ENCODE data around the gene CSMD2.

Gene CSMD2

GRCh38 chr1:33624991-33625870 is 539.8 kb downstream of the CSMD2 start:
- no peak overlapping the region for H3K9ac ChIP-seq (ENCODE audit: low read depth, low read length)
- no peaks in the 10 kb centered on the region for H3K9me3 ChIP-seq (ENCODE audit: control insufficient read depth, insufficient read depth, low read length)
- H3K36me3 ChIP-seq (ENCODE audit: control insufficient read depth, insufficient read depth, low read length), result peaks cover 3% of the 10 kb centered on the region
- no peak overlapping the region for H3K4me3 ChIP-seq (ENCODE audit: low read depth, low read length)
- H3K4me1 ChIP-seq (ENCODE audit: control insufficient read depth, insufficient read depth, low read length), result no peaks in the 10 kb centered on the region
- no peaks in the 10 kb centered on the region for H3K27me3 ChIP-seq (ENCODE audit: control insufficient read depth, insufficient read depth, low read length)

GRCh38 chr1:33624261-33624990 is 540.6 kb downstream of the CSMD2 start:
- H3K27me3 ChIP-seq (ENCODE audit: control insufficient read depth, insufficient read depth, low read length), result no peaks in the 10 kb centered on the region
- H3K9me3 ChIP-seq (ENCODE audit: control insufficient read depth, insufficient read depth, low read length), result no peaks in the 10 kb centered on the region
- H3K4me3 ChIP-seq (ENCODE audit: low read depth, low read length), result no peak overlapping the region

GRCh38 chr1:33623811-33624210 is 541.2 kb downstream of the CSMD2 start:
- Histone ChIP-seq H3K27me3 (ENCODE audit: control insufficient read depth, insufficient read depth, low read length) (no peaks in the 10 kb centered on the region), H3K36me3 (ENCODE audit: control insufficient read depth, insufficient read depth, low read length) (peaks cover 3% of the 10 kb centered on the region), H3K4me3 (ENCODE audit: low read depth, low read length) (no peak overlapping the region), H3K4me1 (ENCODE audit: control insufficient read depth, insufficient read depth, low read length) (no peaks in the 10 kb centered on the region), H3K9ac (ENCODE audit: low read depth, low read length) (no peak overlapping the region), H3K9me3 (ENCODE audit: control insufficient read depth, insufficient read depth, low read length) (no peaks in the 10 kb centered on the region)

More at GRCh38 chr1:33624261-33624990, 540.6 kb downstream of the CSMD2 start:
- Histone ChIP-seq H3K36me3 (ENCODE audit: control insufficient read depth, insufficient read depth, low read length) (peaks cover 3% of the 10 kb centered on the region), H3K4me1 (ENCODE audit: control insufficient read depth, insufficient read depth, low read length) (no peaks in the 10 kb centered on the region), H3K9ac (ENCODE audit: low read depth, low read length) (no peak overlapping the region)

- no peak overlapping the region for H3K9ac ChIP-seq (ENCODE audit: low read depth, low read length)
- no peak overlapping the region for H3K4me3 ChIP-seq (ENCODE audit: low read depth, low read length)
These were observed 542.3 kb downstream of the CSMD2 start for GRCh38 chr1:33622757-33623156.

GRCh38 chr1:33618636-33619035 is 546.4 kb downstream of the CSMD2 start:
- Histone ChIP-seq H3K27me3 (ENCODE audit: control insufficient read depth, insufficient read depth, low read length) (no peaks in the 10 kb centered on the region), H3K9me3 (ENCODE audit: control insufficient read depth, insufficient read depth, low read length) (no peaks in the 10 kb centered on the region), H3K4me3 (ENCODE audit: low read depth, low read length) (no peak overlapping the region)

More at GRCh38 chr1:33622757-33623156, 542.3 kb downstream of the CSMD2 start:
- Histone ChIP-seq H3K4me1 (ENCODE audit: control insufficient read depth, insufficient read depth, low read length) (no peaks in the 10 kb centered on the region), H3K36me3 (ENCODE audit: control insufficient read depth, insufficient read depth, low read length) (peaks cover 3% of the 10 kb centered on the region), H3K27me3 (ENCODE audit: control insufficient read depth, insufficient read depth, low read length) (no peaks in the 10 kb centered on the region), H3K9me3 (ENCODE audit: control insufficient read depth, insufficient read depth, low read length) (no peaks in the 10 kb centered on the region)

GRCh38 chr1:33617451-33617850 is 547.6 kb downstream of the CSMD2 start:
- no peak overlapping the region for H3K9ac ChIP-seq (ENCODE audit: low read depth, low read length)
- H3K36me3 ChIP-seq (ENCODE audit: control insufficient read depth, insufficient read depth, low read length), result peaks cover 2% of the 10 kb centered on the region
- H3K4me3 ChIP-seq (ENCODE audit: low read depth, low read length), result no peak overlapping the region
- H3K27me3 ChIP-seq (ENCODE audit: control insufficient read depth, insufficient read depth, low read length), result no peaks in the 10 kb centered on the region
- no peaks in the 10 kb centered on the region for H3K9me3 ChIP-seq (ENCODE audit: control insufficient read depth, insufficient read depth, low read length)
- H3K4me1 ChIP-seq (ENCODE audit: control insufficient read depth, insufficient read depth, low read length), result no peaks in the 10 kb centered on the region

More at GRCh38 chr1:33618636-33619035, 546.4 kb downstream of the CSMD2 start:
- no peak overlapping the region for H3K9ac ChIP-seq (ENCODE audit: low read depth, low read length)
- H3K36me3 ChIP-seq (ENCODE audit: control insufficient read depth, insufficient read depth, low read length), result peaks cover 2% of the 10 kb centered on the region
- no peaks in the 10 kb centered on the region for H3K4me1 ChIP-seq (ENCODE audit: control insufficient read depth, insufficient read depth, low read length)

GRCh38 chr1:33616780-33617179 is 548.2 kb downstream of the CSMD2 start:
- Histone ChIP-seq H3K36me3 (ENCODE audit: control insufficient read depth, insufficient read depth, low read length) (peaks cover 2% of the 10 kb centered on the region), H3K9me3 (ENCODE audit: control insufficient read depth, insufficient read depth, low read length) (no peaks in the 10 kb centered on the region), H3K4me1 (ENCODE audit: control insufficient read depth, insufficient read depth, low read length) (no peaks in the 10 kb centered on the region), H3K4me3 (ENCODE audit: low read depth, low read length) (no peak overlapping the region), H3K27me3 (ENCODE audit: control insufficient read depth, insufficient read depth, low read length) (no peaks in the 10 kb centered on the region), H3K9ac (ENCODE audit: low read depth, low read length) (no peak overlapping the region)

- H3K4me3 ChIP-seq (ENCODE audit: low read depth, low read length), result no peak overlapping the region
- no peaks in the 10 kb centered on the region for H3K9me3 ChIP-seq (ENCODE audit: control insufficient read depth, insufficient read depth, low read length)
- H3K27me3 ChIP-seq (ENCODE audit: control insufficient read depth, insufficient read depth, low read length), result no peaks in the 10 kb centered on the region
- H3K36me3 ChIP-seq (ENCODE audit: control insufficient read depth, insufficient read depth, low read length), result peaks cover 2% of the 10 kb centered on the region
- H3K4me1 ChIP-seq (ENCODE audit: control insufficient read depth, insufficient read depth, low read length), result no peaks in the 10 kb centered on the region
- no peak overlapping the region for H3K9ac ChIP-seq (ENCODE audit: low read depth, low read length)
These were observed 549.5 kb downstream of the CSMD2 start for GRCh38 chr1:33615546-33615945.

GRCh38 chr1:33610864-33611455 is 554.1 kb downstream of the CSMD2 start:
- Histone ChIP-seq H3K9me3 (ENCODE audit: control insufficient read depth, insufficient read depth, low read length) (no peaks in the 10 kb centered on the region), H3K9ac (ENCODE audit: low read depth, low read length) (no peak overlapping the region)

GRCh38 chr1:33610391-33610790 is 554.6 kb downstream of the CSMD2 start:
- Histone ChIP-seq H3K9me3 (ENCODE audit: control insufficient read depth, insufficient read depth, low read length) (no peaks in the 10 kb centered on the region), H3K9ac (ENCODE audit: low read depth, low read length) (no peak overlapping the region), H3K4me3 (ENCODE audit: low read depth, low read length) (no peak overlapping the region), H3K4me1 (ENCODE audit: control insufficient read depth, insufficient read depth, low read length) (no peaks in the 10 kb centered on the region), H3K36me3 (ENCODE audit: control insufficient read depth, insufficient read depth, low read length) (no peaks in the 10 kb centered on the region), H3K27me3 (ENCODE audit: control insufficient read depth, insufficient read depth, low read length) (no peaks in the 10 kb centered on the region)

More at GRCh38 chr1:33610864-33611455, 554.1 kb downstream of the CSMD2 start:
- peaks cover 2% of the 10 kb centered on the region for H3K36me3 ChIP-seq (ENCODE audit: control insufficient read depth, insufficient read depth, low read length)
- no peak overlapping the region for H3K4me3 ChIP-seq (ENCODE audit: low read depth, low read length)
- H3K4me1 ChIP-seq (ENCODE audit: control insufficient read depth, insufficient read depth, low read length), result no peaks in the 10 kb centered on the region
- no peaks in the 10 kb centered on the region for H3K27me3 ChIP-seq (ENCODE audit: control insufficient read depth, insufficient read depth, low read length)

- no peak overlapping the region for H3K9ac ChIP-seq (ENCODE audit: low read depth, low read length)
- H3K27me3 ChIP-seq (ENCODE audit: control insufficient read depth, insufficient read depth, low read length), result no peaks in the 10 kb centered on the region
- no peaks in the 10 kb centered on the region for H3K9me3 ChIP-seq (ENCODE audit: control insufficient read depth, insufficient read depth, low read length)
- no peak overlapping the region for H3K4me3 ChIP-seq (ENCODE audit: low read depth, low read length)
- H3K36me3 ChIP-seq (ENCODE audit: control insufficient read depth, insufficient read depth, low read length), result no peaks in the 10 kb centered on the region
- H3K4me1 ChIP-seq (ENCODE audit: control insufficient read depth, insufficient read depth, low read length), result no peaks in the 10 kb centered on the region
These were observed 555.3 kb downstream of the CSMD2 start for GRCh38 chr1:33609739-33610138.
